ENCODE data around the gene TRAT1. TPM values are rescaled to one million over a fixed set of nuclear protein-coding genes. Genes with fewer than 3 reads are reported as not detected.

Gene TRAT1, protein sequence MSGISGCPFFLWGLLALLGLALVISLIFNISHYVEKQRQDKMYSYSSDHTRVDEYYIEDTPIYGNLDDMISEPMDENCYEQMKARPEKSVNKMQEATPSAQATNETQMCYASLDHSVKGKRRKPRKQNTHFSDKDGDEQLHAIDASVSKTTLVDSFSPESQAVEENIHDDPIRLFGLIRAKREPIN
- total RNA-seq = under 0.01 TPM

DNA sequence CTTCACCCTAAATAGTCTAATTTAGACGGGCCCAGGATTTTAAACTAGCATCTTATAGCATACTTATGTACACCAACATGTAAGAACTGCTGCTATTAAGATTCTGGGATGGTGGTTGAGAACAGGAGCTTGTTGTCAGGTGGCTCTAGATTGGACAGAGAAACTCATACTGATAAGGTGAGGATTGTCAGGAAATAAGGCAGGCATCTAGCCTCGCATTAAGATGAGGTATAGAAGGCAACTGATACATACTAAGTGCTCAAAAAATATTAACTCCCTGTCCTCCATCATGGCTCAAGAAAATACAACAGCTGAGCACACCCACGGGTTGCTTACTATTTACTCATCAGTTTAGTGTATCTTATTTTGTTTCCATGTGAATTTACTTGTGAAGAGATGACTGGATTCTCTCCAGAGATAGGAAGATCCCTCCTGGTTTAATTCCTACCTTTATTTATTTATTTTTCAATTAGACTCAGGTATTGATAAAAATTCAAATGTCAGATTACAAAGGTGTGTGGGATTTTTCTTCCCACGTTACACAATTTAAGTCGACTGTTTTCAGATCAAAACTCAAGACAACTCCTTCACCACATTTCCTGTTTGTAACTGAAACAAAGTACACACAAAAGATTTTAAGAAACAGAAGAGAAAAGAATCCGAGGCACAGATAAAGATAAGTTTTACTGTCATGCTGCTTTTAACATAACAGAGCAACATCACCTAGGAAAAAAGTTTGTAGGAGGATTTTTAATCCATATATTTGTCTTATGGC is at the start of gene TRAT1:
TSS of gene TRAT1 (plus strand) at position 664 of the 775 bp plus-strand sequence. CDS start 142 bp downstream, outside the sequence.
- no peak within 1 kb of the TSS for H3K4me3 ChIP-seq (ENCODE audit: low read length in 3 of 3)
- no peaks in the 10 kb centered on the region for H3K9me3 ChIP-seq (ENCODE audit: control insufficient read depth in 3 of 3, low read length in 3 of 3)
- H3K27ac ChIP-seq (ENCODE audit: low read depth, low read length) = no peak within 1 kb of the TSS
- H3K9ac ChIP-seq (ENCODE audit: low read depth in 1 of 3, low read length in 3 of 3) = no peak within 1 kb of the TSS
- H3K27me3 ChIP-seq (ENCODE audit: control insufficient read depth in 3 of 3, insufficient read depth in 3 of 3, low read length in 3 of 3) = no peaks in the 10 kb centered on the region
- H3K36me3 ChIP-seq (ENCODE audit: control insufficient read depth in 3 of 3, insufficient read depth in 3 of 3, low read length in 3 of 3) = no peaks in the 10 kb centered on the region
- H3K4me1 ChIP-seq (ENCODE audit: control insufficient read depth in 3 of 3, insufficient read depth in 3 of 3, low read length in 3 of 3) = no peaks in the 10 kb centered on the region

DNA sequence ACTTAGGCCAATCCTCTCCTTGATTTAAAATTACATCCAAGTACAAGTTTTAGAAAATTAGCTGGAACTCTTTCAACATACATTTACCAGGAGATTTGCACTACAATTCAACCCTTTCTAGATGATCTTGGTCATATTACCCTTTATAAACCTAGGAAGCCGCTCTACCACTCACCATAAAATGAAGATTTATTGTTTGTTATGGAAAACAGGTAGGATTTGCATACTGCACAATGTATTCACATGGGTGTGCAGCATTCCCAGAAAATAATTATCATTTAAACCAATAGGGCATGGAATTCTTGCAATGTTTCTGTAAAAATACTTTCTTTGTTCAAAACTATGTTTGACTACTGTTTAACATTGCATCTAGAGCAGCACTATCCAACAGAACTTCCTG is 46.9 kb upstream of the TRAT1 start:
- H3K36me3 ChIP-seq (ENCODE audit: control insufficient read depth in 3 of 3, insufficient read depth in 3 of 3, low read length in 3 of 3) = no peaks in the 10 kb centered on the region
- H3K9ac ChIP-seq (ENCODE audit: low read depth in 1 of 3, low read length in 3 of 3) = no peak overlapping the region
- H3K27me3 ChIP-seq (ENCODE audit: control insufficient read depth in 3 of 3, insufficient read depth in 3 of 3, low read length in 3 of 3) = no peaks in the 10 kb centered on the region
- no peak overlapping the region for H3K4me3 ChIP-seq (ENCODE audit: low read length in 3 of 3)
- H3K27ac ChIP-seq (ENCODE audit: low read depth, low read length) = no peak overlapping the region
- no peaks in the 10 kb centered on the region for H3K9me3 ChIP-seq (ENCODE audit: control insufficient read depth in 3 of 3, low read length in 3 of 3)
- no peaks in the 10 kb centered on the region for H3K4me1 ChIP-seq (ENCODE audit: control insufficient read depth in 3 of 3, insufficient read depth in 3 of 3, low read length in 3 of 3)

DNA sequence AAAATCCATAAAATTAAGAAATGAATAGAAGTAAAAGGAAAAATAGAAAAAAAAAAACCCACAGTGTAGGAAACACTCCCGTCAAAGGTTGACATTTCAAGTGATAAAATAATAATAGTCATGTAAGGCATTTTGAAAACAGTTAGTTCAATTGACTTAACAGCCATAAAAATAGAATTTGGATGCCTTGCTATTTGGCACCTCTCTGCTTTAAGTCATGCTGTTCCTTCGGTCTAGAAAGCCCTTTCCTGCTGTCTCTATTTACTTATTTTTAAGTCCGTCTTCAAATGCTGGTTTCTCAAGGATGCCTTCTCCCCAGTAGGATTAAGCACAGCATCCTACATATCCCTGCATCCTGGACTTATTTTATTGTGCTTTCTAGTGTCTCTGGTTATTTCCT is 43.1 kb upstream of the TRAT1 start:
- H3K9me3 ChIP-seq (ENCODE audit: control insufficient read depth in 3 of 3, low read length in 3 of 3) = no peaks in the 10 kb centered on the region
- H3K27me3 ChIP-seq (ENCODE audit: control insufficient read depth in 3 of 3, insufficient read depth in 3 of 3, low read length in 3 of 3) = no peaks in the 10 kb centered on the region
- no peaks in the 10 kb centered on the region for H3K36me3 ChIP-seq (ENCODE audit: control insufficient read depth in 3 of 3, insufficient read depth in 3 of 3, low read length in 3 of 3)
- H3K9ac ChIP-seq (ENCODE audit: low read depth in 1 of 3, low read length in 3 of 3) = no peak overlapping the region
- no peak overlapping the region for H3K27ac ChIP-seq (ENCODE audit: low read depth, low read length)
- H3K4me1 ChIP-seq (ENCODE audit: control insufficient read depth in 3 of 3, insufficient read depth in 3 of 3, low read length in 3 of 3) = no peaks in the 10 kb centered on the region
- H3K4me3 ChIP-seq (ENCODE audit: low read length in 3 of 3) = no peak overlapping the region

DNA sequence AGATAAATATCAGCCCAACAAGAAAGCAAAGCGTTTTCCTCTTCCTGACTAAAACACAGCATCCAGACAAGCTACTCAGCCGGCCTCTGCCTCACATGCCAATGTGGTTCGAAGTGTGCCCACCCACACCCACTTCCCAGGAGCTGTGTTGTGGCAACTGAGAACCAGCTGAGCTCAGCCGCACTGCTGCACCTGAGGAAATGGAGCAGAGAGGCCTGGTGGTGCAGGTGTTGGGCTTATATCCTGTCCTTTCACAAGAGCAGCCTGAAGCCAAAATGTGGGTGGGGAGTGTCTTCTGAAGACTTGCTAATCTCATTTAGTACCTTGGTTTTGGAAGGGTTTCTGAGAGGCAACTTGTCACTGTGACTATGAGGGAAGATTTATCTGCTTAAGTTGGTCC is 42.4 kb upstream of the TRAT1 start:
- no peak overlapping the region for H3K4me3 ChIP-seq (ENCODE audit: low read length in 3 of 3)
- no peaks in the 10 kb centered on the region for H3K36me3 ChIP-seq (ENCODE audit: control insufficient read depth in 3 of 3, insufficient read depth in 3 of 3, low read length in 3 of 3)
- no peaks in the 10 kb centered on the region for H3K9me3 ChIP-seq (ENCODE audit: control insufficient read depth in 3 of 3, low read length in 3 of 3)
- H3K27me3 ChIP-seq (ENCODE audit: control insufficient read depth in 3 of 3, insufficient read depth in 3 of 3, low read length in 3 of 3) = no peaks in the 10 kb centered on the region
- H3K4me1 ChIP-seq (ENCODE audit: control insufficient read depth in 3 of 3, insufficient read depth in 3 of 3, low read length in 3 of 3) = no peaks in the 10 kb centered on the region
- H3K27ac ChIP-seq (ENCODE audit: low read depth, low read length) = no peak overlapping the region
- H3K9ac ChIP-seq (ENCODE audit: low read depth in 1 of 3, low read length in 3 of 3) = no peak overlapping the region

DNA sequence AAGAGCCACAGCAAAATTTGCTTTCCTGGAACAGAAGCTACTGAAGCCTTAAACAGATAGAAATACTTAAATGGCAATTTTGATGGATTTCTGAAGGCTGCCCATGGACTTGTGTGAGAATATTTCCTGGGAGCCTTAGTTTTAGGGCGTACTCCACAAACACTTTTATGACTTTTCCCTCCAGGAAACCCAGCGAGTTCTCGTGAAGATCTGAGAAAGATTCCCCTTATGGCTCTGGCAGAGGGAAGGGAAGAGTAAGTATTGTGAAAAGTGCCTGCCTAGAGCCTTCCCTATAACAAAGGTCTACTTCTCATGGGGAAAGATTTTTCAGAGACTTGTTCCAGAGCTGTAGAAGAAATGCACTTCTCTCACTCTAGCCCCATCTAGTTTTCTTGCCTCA is 31.1 kb upstream of the TRAT1 start:
- Histone ChIP-seq H3K9ac (ENCODE audit: low read depth in 1 of 3, low read length in 3 of 3) (no peak overlapping the region), H3K36me3 (ENCODE audit: control insufficient read depth in 3 of 3, insufficient read depth in 3 of 3, low read length in 3 of 3) (no peaks in the 10 kb centered on the region), H3K27ac (ENCODE audit: low read depth, low read length) (no peak overlapping the region), H3K4me1 (ENCODE audit: control insufficient read depth in 3 of 3, insufficient read depth in 3 of 3, low read length in 3 of 3) (no peaks in the 10 kb centered on the region), H3K9me3 (ENCODE audit: control insufficient read depth in 3 of 3, low read length in 3 of 3) (no peaks in the 10 kb centered on the region), H3K27me3 (ENCODE audit: control insufficient read depth in 3 of 3, insufficient read depth in 3 of 3, low read length in 3 of 3) (no peaks in the 10 kb centered on the region), H3K4me3 (ENCODE audit: low read length in 3 of 3) (no peak overlapping the region)

DNA sequence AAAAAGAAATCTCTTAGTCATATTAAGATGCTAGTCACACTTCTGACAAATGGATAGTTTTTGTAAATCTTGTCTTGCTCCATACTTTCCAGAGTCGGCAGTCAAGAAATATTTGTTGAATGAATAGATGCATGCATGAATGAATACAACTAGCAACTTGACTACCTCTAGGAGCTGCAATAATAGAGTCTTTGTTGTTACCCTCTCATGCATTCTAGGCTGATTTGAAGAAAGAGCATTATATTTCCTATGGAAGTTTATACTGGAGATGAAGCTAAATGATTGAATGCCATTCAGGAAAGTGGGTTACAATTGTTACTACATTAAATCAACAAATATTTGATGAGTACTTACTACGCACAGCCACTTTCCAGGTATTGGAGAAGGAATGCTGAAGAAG is 18.1 kb upstream of the TRAT1 start:
- no peaks in the 10 kb centered on the region for H3K9me3 ChIP-seq (ENCODE audit: control insufficient read depth in 3 of 3, low read length in 3 of 3)
- no peak overlapping the region for H3K27ac ChIP-seq (ENCODE audit: low read depth, low read length)
- H3K9ac ChIP-seq (ENCODE audit: low read depth in 1 of 3, low read length in 3 of 3) = no peak overlapping the region
- no peaks in the 10 kb centered on the region for H3K36me3 ChIP-seq (ENCODE audit: control insufficient read depth in 3 of 3, insufficient read depth in 3 of 3, low read length in 3 of 3)
- H3K4me1 ChIP-seq (ENCODE audit: control insufficient read depth in 3 of 3, insufficient read depth in 3 of 3, low read length in 3 of 3) = no peaks in the 10 kb centered on the region
- no peak overlapping the region for H3K4me3 ChIP-seq (ENCODE audit: low read length in 3 of 3)
- no peaks in the 10 kb centered on the region for H3K27me3 ChIP-seq (ENCODE audit: control insufficient read depth in 3 of 3, insufficient read depth in 3 of 3, low read length in 3 of 3)

DNA sequence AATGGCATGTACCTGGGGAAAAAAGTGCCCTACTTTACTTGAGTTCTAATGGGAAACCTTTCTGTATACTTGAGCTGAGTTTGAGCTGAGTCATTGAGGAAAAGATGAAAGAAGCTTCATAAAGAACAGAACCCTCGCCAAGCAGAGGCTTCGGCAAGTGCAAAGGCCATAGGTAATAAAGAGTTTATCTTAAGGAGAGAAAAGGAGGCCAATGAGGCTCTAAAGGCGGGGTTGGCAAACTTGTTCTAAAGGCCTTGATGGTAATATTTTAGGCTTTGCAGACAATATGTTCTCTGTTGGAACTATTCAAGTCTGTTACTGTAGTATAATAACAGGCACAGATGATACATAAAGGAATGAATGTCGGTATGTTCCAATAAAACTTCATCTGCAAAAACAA is 17.6 kb upstream of the TRAT1 start:
- Histone ChIP-seq H3K4me1 (ENCODE audit: control insufficient read depth in 3 of 3, insufficient read depth in 3 of 3, low read length in 3 of 3) (no peaks in the 10 kb centered on the region), H3K9me3 (ENCODE audit: control insufficient read depth in 3 of 3, low read length in 3 of 3) (no peaks in the 10 kb centered on the region), H3K36me3 (ENCODE audit: control insufficient read depth in 3 of 3, insufficient read depth in 3 of 3, low read length in 3 of 3) (no peaks in the 10 kb centered on the region), H3K27ac (ENCODE audit: low read depth, low read length) (no peak overlapping the region), H3K4me3 (ENCODE audit: low read length in 3 of 3) (no peak overlapping the region), H3K9ac (ENCODE audit: low read depth in 1 of 3, low read length in 3 of 3) (no peak overlapping the region), H3K27me3 (ENCODE audit: control insufficient read depth in 3 of 3, insufficient read depth in 3 of 3, low read length in 3 of 3) (no peaks in the 10 kb centered on the region)

DNA sequence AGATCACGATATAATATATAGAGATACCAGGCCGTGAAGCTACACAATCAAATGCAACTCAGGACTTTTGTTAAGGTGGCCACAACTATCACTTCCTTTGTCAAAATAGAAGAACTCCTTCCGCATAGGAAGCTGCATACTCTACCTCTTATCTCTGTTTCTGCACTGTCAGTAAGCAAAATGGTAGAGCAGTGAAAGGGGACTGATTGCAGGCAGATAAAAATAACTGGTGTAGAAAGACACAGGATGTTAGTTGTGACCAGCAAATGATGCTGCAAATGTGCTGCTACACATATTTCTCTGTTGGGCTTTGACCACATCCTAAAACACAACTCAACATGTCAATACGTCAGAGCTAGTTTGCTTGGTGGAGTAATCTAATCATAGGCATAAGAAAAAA is 16.3 kb upstream of the TRAT1 start:
- H3K27me3 ChIP-seq (ENCODE audit: control insufficient read depth in 3 of 3, insufficient read depth in 3 of 3, low read length in 3 of 3) = no peaks in the 10 kb centered on the region
- H3K9me3 ChIP-seq (ENCODE audit: control insufficient read depth in 3 of 3, low read length in 3 of 3) = no peaks in the 10 kb centered on the region
- H3K27ac ChIP-seq (ENCODE audit: low read depth, low read length) = no peak overlapping the region
- H3K36me3 ChIP-seq (ENCODE audit: control insufficient read depth in 3 of 3, insufficient read depth in 3 of 3, low read length in 3 of 3) = no peaks in the 10 kb centered on the region
- H3K9ac ChIP-seq (ENCODE audit: low read depth in 1 of 3, low read length in 3 of 3) = no peak overlapping the region
- H3K4me1 ChIP-seq (ENCODE audit: control insufficient read depth in 3 of 3, insufficient read depth in 3 of 3, low read length in 3 of 3) = no peaks in the 10 kb centered on the region
- H3K4me3 ChIP-seq (ENCODE audit: low read length in 3 of 3) = no peak overlapping the region

DNA sequence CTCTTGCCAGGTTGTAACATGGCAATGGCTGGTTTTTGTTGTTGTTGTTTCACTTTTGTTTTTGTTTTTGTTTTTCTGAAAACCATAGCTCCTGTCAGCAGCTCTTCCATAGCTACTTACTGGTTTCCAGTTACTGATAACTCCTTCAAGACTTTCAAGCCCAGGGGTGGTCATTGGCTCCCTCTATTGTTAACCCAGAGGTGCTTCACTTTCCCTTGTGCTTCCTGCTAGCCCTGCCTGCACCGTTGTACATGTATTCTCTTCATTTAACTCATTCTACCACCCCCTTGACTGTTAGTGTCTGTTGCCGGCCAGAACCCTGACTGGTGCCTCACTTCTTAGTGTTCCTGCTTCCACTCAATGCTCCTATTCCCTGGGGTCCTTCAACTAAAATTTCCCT is 4.2 kb upstream of the TRAT1 start:
- Histone ChIP-seq H3K27me3 (ENCODE audit: control insufficient read depth in 3 of 3, insufficient read depth in 3 of 3, low read length in 3 of 3) (no peaks in the 10 kb centered on the region), H3K4me1 (ENCODE audit: control insufficient read depth in 3 of 3, insufficient read depth in 3 of 3, low read length in 3 of 3) (no peaks in the 10 kb centered on the region), H3K9ac (ENCODE audit: low read depth in 1 of 3, low read length in 3 of 3) (no peak overlapping the region), H3K27ac (ENCODE audit: low read depth, low read length) (no peak overlapping the region), H3K36me3 (ENCODE audit: control insufficient read depth in 3 of 3, insufficient read depth in 3 of 3, low read length in 3 of 3) (no peaks in the 10 kb centered on the region), H3K4me3 (ENCODE audit: low read length in 3 of 3) (no peak overlapping the region), H3K9me3 (ENCODE audit: control insufficient read depth in 3 of 3, low read length in 3 of 3) (no peaks in the 10 kb centered on the region)

DNA sequence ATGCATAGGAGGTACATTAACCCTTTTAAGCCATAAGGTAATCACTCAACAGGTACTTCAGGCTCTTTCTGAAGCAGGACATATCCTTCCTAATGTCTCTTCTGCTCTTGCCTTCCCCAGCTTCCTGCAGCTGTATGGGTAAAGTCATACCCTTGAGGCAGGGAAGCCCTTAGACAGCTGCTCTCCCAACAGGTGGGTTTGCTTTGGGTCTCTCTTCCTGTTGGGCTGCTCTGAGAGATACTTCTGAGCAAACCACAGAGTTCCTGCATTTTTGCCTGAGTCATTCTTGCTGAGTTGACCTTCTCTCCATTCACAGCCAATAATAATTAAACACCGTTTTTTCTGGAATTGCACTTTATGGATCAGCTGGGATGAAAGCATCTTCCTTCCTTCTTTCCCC is 2.0 kb upstream of the TRAT1 start:
- Histone ChIP-seq H3K9ac (ENCODE audit: low read depth in 1 of 3, low read length in 3 of 3) (no peak overlapping the region), H3K36me3 (ENCODE audit: control insufficient read depth in 3 of 3, insufficient read depth in 3 of 3, low read length in 3 of 3) (no peaks in the 10 kb centered on the region), H3K27ac (ENCODE audit: low read depth, low read length) (no peak overlapping the region), H3K4me1 (ENCODE audit: control insufficient read depth in 3 of 3, insufficient read depth in 3 of 3, low read length in 3 of 3) (no peaks in the 10 kb centered on the region), H3K27me3 (ENCODE audit: control insufficient read depth in 3 of 3, insufficient read depth in 3 of 3, low read length in 3 of 3) (no peaks in the 10 kb centered on the region), H3K9me3 (ENCODE audit: control insufficient read depth in 3 of 3, low read length in 3 of 3) (no peaks in the 10 kb centered on the region), H3K4me3 (ENCODE audit: low read length in 3 of 3) (no peak overlapping the region)

Measured in skeletal muscle tissue (tissue), 4 donors.